Loucy (cell line): ENCODE measurements around the gene ATP8B2.

ENCODE experiments used
- EZH2phosphoT487 ChIP-seq: fragments of 200-600 bp; IDR thresholded peaks from 2 replicates; pipeline ENCODE4 v1.6.1; 2018; ENCODE audit warnings: antibody characterized with exemption, mild to moderate bottlenecking, moderate library complexity, borderline replicate concordance
- TF ChIP-seq, protein P1 (sequence below): fragments of 200-600 bp; sonication (generic); conservative IDR thresholded peaks from 2 replicates; pipeline ENCODE4 v1.5.1; 2014; ENCODE audit warnings: mild to moderate bottlenecking, antibody characterized with exemption, low read length

GRCh38 chr1:154330669-154331068, 5.3 kb downstream of the ATP8B2 start:
- TF ChIP-seq, protein P1, sequence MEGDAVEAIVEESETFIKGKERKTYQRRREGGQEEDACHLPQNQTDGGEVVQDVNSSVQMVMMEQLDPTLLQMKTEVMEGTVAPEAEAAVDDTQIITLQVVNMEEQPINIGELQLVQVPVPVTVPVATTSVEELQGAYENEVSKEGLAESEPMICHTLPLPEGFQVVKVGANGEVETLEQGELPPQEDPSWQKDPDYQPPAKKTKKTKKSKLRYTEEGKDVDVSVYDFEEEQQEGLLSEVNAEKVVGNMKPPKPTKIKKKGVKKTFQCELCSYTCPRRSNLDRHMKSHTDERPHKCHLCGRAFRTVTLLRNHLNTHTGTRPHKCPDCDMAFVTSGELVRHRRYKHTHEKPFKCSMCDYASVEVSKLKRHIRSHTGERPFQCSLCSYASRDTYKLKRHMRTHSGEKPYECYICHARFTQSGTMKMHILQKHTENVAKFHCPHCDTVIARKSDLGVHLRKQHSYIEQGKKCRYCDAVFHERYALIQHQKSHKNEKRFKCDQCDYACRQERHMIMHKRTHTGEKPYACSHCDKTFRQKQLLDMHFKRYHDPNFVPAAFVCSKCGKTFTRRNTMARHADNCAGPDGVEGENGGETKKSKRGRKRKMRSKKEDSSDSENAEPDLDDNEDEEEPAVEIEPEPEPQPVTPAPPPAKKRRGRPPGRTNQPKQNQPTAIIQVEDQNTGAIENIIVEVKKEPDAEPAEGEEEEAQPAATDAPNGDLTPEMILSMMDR: no peak
- TF ChIP-seq EZH2phosphoT487: no peak
